NCI-H2029 (cell line): Measurements from ENCODE around the gene PPARG.
"Not testable (repeated sequence)": the region's sequence is repeated elsewhere in the genome, so short reads cannot be mapped to it uniquely, and the experiment has no call there.

Source experiments
- DNase-seq: peaks from one replicate; lab custom pipeline; 2025; lab: John Stamatoyannopoulos, UW

The PPARG gene

DNA sequence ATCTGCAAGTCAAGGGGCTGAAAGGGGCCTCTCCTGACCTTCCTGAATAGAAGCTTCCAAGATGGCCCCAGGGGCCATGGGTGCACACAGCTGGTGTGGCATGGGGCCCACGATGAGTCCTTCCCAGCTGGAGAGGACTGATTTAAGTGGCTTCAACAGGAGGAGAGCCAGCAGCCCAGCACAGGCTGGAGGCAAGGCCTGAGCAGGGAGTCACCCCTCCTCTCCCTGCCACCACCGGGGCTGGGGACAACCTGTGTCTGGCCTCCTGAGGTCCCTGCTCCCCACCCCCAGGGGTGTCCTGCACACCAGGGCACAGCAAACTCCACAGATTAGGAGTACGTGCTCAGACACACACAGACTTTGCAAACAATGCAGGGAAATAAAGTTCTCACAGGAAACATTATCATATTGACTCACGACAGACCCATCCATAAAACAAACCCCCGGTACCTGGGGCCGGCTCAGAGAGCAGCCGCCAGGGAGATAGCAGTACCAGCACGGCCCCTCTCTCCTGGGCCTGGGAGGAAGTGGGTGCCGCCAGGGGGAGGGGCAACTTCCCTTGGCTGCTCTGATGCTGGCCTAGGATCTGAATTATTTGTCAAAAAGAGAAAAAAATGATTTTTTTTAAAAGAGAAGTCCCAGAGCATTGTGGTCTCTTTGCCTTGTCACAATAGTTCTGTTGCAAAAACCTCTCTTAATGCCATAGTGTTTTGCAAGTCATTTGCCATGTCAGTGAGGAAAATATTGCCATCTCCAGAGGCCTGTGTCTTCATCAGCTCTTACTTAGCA lies 173.5 kb downstream of the PPARG start:
- DNase-seq, result no peak

DNA sequence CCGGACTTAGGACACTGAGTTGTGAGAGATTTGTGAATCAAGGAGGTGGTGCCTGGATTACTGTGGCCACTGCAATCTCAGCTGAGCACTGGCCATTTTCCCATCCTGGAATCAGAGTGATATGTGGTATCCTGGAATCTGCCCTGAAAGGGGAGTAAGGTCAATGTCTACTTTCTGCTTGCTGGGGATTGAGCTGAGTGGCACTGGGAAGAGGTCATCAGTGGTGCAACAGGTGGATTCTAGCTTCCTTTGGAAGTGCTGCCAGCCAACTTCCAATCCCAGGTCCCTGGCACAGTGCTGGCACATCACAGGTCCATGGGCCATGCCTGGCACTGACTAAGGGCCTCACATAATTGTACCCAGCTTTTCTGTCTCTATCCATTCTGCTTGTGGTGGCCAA lies 174.8 kb downstream of the PPARG start:
- DNase-seq, result no peak

DNA sequence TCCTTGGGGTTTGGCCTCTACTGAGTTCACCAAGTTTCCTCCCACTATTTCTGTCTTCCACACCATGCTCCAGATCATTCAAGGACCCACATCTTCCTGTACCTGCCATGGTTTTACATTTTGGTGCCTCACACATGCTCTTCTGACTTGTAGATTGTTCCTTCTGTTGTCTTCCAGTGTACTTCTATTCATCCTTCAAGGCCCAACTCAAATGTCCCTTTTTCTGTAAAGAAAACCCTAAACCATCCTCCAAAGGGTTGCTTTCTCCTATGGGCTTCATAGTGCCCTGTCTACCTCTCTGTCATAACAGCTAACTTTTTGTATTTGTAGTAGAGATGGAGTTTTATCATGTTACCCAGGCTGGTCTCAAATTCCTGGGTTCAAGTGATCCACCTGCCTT lies 175.3 kb downstream of the PPARG start:
- DNase-seq, result no peak

DNA sequence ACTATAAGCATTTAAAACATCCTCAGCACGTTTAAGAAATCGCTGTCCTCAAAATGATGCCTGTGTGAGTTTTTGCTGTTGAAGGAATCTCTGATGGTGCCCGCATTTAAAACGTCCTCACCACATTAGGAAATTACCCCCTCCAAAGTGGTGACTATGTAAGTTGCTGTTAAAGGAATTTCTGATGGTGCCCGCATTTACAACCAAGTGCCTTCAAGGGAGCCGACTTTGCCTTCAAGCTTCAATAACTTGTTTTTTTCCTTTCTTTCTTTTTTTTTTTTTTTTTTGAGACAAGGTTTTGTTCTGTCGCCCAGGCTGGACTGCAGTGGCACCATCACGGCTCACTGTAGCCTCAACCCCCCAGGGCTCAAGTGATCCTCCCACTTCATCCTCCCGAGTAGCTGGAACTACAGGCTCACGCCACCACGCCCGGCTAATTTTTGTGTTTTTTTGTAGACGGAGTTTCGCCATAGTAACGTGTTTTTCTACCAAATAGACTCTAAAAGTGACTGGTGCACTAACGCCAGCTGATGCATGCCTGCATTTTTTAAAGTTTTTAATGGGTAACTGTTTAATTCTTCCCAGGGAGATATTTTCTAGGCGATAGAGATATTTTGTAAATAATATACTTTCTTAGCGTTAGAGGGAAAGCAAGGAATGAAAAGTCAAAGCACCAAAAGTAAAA lies 176.4 kb downstream of the PPARG start:
- no peak for DNase-seq

DNA sequence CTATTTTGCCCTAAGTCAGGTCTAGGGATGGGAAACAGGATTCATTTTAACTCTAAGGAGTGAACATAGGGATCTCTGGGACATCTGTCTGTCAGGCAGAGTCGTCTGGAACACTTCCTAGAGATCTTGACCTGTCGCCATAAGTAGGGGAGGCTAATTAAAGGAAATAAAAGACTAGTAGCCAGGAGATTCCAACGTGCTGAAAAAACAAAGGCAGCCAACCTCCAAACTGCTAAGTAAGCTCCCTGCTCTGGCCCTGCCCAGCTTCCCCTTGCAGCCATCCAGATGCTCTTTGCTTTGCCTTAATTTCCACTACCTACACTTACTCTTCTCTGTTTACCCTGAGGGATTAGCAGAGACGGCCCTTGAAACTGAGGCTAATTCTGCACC lies 177.0 kb downstream of the PPARG start:
- DNase-seq, result no peak

DNA sequence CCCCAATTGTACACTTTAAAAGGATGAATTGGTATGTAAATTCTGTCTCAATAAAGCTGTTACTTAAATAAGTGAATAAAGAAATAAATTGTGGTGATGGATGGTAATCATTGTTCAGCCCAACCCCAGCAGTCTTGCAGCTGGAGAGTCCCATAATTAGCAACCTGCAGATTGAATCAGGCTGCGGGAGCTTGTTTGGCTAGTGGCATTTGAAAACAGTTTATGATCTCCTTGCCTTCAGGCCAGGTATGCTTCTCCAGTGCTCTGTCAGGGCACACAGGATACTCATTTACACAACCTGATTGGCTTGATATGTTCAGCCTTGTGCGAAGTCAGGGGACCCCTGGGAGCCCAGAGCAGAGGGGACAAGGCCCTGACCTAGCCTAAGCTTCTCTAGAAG lies 178.9 kb downstream of the PPARG start:
- DNase-seq, result no peak

DNA sequence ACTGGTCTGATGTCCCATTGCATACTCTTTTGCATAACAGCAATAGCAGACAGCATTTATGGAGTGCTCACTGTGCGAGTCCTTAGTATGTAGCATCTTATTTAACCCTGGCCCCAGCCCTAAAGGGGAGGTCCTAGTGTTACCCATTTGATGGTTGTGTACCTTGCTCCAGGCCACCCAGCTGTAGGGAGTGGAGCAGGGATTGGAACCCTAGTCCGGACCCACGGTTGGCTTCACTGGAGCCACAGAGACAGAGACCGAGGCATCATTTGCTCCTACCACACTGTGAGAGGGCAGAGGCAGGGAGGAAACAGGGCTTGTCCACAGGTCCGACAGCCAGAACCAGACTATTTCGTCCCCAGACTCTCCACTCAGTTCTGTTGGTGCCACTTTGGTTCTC lies 179.4 kb downstream of the PPARG start:
- DNase-seq, result no peak

DNA sequence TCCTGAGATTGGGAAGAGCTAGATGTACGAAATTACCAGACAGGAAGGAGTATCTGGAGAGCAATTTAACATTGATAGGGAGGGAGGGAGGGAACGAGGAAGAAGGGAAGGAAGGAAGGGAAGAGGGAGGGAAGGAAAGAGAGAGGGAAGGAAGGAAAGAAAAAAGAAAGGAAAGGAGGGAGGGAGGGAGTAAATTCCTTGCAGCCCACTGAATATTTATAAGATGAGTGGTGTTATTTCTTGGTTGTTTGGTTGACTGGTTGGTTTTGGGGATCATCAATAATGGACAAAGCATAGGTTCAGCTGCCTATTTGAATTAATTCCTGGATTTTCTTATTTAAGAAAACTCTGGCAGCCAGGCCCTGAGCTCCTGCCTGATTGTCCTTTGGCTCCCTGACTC lies 179.9 kb downstream of the PPARG start:
- no peak for DNase-seq

DNA sequence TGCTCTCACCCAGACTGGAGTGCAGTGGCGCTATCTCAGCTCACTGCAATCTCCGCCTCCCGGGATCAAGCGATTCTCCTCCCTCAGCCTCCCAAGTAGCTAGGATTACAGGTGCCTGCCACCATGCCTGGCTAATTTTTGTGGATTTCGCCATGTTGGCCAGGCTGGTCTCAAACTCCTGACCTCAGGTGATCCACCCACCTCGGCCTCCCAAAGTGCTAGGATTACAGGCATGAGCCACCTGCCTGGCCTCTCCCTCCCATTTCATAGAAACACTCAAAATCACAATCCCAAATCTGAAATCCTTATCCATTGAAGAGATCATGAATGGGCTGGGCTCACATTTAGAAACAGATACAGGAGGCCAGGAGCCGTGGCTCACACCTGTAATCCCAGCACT lies 180.4 kb downstream of the PPARG start:
- not testable (repeated sequence) for DNase-seq

DNA sequence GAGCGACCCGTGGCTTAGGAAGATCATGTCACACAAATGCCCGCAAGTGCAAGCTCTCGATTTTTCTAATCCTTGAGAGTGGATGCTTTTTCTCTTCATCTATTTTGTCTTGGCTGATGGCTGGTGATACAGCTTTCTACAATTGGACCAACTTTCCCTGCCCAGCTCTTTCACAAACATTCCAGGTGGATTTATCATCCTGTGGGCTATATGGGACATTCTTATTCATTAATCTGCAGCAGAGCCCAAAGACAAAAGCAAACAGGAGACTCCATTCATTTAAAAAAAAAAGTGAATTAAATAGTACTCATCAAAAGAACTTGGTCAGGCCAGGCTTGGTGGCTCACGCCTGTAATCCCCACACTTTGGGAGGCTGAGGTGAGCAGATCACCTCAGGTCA lies 181.2 kb downstream of the PPARG start:
- no peak for DNase-seq

DNA sequence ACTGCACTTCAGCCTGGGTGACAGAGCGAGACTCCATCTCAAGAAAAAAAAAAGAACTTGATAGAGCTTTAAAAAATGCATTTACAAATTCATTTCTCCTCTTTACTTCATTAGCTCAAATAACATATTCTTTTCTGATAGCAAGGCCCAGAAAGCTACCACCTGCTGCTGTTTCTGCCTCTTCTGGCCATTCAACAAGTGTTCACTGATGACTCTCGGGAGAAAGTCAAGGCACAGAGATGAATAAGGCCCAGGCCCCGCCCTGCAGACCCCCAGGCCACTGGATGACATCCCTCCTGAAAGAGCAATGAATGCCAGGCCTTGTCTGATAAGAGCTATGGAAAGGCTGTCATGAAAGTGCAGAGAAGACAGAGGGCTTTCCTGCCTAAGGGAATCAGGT lies 181.8 kb downstream of the PPARG start:
- DNase-seq, result no peak

DNA sequence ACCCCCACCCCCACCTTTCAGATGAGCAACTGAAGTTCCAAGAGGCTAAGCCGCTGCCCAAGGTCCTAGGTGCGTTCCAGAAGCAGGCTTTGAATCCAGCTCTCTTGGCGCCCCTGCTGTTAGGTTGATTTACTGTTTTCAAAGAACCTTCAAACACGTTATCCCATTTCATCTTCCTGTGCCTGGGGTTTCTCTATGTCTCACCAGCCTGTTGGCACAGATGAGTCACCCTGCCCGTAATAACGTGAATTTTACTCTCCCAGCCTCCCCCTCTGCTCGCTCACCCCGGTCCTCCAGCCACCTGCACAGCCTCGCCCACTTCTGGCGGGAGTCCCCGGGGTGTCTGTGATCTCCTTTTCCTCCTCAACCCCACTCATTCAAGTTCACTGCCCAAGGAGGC lies 182.4 kb downstream of the PPARG start:
- no peak for DNase-seq

DNA sequence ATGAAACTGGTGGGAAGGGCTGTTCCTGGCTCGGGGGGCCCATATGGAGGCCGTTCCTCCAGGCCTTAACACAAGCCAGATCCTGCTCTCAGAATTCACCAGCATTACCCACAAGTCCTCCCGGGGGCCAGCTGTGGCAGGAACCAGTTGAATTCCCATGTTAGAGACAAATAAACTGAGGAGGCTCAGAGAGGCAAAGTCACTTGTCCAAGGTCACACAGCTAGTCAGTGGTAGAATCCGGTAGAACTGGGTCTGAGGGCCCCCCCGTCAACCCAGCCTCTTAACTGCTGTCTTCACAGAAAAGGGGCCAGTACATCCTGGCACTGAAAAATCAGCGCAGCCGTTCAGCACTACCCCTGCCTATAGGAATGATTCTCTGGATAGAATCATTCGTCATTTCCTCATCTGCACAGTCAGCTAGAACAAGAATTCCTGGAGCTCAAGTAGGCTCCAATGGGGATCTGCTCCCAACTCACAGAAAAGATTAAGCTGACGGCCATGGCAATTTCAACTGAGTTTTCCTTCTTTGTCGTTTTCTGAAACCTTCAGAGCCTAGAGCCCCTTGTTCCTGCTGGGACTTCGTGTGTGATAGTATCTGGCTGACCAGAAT lies 183.2 kb downstream of the PPARG start:
- DNase-seq, result no peak

DNA sequence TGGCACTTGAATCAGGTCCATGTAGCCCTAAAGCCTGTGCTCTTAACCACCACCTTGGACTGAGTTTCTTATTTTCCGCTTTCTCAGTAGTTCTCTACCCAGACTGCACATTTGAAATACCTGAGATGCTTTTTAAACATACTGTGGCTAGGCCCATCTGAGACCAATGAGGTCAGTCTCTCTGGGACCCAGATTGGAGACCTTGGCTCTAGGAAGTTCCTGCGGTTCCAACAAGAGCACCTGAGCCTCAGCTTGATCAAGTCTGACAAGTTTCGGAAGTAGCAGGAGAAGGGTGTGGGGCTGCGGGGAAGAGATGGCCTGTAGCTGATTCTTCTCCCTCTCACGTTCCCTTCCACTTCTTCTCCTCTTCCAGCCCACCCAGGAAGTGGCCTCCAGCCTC lies 183.9 kb downstream of the PPARG start:
- DNase-seq, result no peak

DNA sequence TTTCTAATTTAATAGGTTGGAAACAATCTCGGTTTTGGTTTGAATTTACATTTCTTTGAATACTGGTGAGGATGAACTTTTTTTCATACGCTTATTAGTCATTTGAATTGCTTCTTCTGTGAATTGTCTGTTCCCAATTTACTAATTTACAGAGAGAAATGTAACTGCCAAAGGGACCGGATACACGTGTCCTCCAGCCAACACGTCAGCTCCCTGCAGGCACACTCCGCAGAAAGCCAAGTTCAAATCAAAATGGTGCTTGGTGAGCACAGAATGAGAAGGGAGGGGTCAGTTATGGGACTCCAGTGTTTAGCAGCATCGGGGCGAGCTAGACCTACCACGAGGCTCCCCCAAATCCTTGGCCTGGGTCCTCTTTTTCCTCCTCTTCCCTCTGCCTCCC lies 184.6 kb downstream of the PPARG start:
- DNase-seq, result no peak

DNA sequence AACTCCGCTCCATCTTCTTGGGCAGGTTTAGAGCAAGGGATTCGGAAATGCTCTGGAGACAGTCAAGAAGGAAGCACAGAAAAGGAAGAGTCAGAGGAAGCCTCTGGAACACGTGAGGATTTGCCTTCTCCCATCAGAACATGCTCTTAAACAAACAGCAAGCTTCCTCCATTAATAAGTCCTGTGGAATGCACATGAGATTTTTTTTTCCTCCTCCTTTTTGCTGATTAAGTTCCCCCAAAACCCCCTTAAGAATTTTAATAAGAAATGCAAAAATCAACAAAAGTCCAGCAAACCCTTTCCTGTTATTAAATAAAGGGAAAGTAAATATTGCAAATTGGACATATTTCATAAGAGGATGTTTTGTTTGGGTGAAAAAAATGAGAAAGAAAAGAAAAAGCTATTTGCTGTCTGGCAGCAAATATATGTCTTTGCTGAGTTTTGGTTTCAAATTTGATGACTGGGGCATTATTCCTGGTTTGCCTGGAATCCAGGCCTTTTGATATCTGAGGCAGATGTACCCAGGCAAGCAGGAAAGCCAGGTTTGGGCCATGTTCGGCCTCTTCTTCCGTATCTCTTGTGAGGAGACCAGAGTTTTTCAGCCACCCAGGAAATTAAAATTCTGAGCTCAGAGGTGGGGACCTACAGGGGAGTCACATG lies 187.5 kb downstream of the PPARG start:
- DNase-seq, result no peak

DNA sequence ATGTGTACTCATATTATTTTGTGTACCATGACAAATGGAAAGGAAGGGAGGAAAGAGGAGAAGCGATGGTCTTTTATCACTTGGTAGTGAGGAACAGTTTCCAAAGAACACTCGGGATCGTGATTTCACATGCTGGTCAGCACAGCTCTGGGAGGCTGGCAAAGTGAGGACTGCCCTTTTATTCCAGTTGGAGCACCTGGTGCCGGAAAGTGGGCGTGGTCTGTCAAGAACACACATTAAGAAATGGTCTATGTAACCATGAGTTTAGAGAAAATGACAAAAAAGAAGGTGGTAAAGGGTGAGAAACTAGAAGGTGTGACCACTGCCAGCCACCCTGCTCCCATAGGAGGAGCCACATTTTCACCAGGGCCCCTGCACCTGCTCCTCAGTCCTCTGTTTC lies 188.4 kb downstream of the PPARG start:
- DNase-seq, result no peak

DNA sequence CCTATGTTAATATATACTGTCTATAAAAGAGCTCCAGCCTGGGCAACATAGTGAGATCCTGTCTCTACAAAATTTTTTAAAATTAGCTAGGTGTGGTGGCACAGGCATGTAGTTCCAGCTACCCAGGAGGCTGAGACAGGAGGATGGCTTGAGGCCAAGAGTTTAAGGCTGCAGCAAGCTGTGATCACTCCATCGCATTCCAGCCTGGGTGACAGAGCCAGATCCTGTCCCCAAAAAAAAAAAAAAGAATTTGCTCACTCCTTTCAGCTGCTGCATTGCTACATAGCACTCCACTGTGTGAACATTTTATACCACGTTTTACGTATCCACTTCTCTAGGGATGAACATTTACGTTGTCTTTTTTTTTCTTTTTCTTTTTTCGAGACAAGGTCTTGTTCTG lies 189.5 kb downstream of the PPARG start:
- DNase-seq, result no peak

DNA sequence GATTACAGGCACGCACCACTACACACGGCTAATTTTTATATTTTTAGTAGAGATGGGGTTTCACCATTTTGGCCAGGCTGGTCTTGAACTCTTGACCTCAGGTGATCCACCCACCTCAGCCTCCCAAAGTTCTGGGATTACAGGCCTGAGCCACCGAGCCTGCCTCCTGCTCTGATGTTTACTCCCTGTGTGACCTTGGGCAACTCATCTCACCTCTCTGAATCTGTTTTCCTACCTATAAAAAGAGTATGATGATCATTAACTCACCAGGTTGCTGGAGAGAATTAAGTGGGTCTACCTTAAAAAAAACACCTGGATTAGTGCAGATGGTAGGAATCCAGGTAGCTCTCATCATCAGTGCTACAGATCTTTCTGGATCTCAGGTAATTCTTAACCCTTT lies 190.3 kb downstream of the PPARG start:
- not testable (repeated sequence) for DNase-seq

DNA sequence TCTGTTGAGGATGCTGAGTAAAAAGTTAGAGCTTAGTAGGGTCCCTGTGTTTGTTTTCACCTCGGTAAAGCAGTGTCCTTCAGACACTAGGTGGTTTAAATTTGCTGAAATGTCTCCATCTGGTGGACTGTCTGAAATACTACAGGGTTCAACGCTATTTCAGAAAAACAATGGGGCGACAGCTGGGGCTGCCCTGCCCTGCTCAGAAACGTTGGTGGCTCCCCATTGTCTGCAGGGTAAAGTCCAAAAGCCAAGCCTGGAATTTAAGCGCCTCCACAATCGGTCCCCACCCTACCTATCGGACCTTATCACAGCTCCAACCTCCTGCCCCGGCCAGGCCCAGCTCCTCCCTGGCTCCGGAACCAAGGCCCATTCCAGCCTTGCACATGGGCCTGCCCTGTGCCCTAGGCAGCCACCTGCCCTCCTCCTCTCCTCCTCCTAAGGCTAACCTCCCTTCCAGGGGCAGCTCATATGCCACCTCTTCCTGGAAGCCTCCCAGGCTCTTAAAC lies 191.1 kb downstream of the PPARG start:
- peak; percentile 30 for DNase-seq

DNA sequence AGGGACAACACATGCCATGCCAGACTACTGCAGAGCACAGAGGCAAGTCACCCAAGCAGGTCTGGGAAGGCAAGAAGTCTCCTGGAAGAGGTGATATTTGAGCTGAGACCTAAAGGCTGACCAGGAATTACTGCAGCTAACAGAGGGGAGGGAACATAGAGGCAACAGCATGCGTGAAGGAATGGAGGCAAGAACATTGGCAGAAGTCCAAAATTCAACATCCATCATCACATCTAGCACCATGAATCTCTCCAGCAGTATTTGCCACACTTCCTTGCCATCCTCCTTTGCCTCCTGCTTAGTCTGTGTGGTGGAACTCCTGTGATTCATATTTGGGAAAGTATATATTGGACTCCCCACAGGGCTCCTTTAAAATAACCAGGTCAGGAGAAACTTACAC lies 194.5 kb downstream of the PPARG start:
- DNase-seq, result peak; percentile 23

DNA sequence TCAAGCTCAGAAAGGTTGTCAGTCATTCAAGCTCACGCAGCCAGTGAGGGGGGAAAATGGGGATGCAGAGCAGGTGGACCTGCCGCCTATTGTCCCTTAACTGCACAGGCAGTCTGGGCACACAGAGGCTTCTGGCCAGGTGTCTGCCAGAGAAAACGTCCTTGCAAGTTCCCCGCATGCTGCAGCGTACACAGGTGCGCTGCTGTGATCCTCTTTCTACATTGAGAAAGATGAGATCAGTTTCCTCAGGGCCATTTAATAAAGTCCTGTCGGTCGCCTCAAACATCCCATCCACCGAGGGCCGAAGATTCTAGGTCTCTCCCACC lies 195.0 kb downstream of the PPARG start:
- DNase-seq, result peak; percentile 75
